ENCODE results near the gene AP2A2. TPM values are rescaled to one million over a fixed set of nuclear protein-coding genes. Genes with fewer than 3 reads are reported as not detected.

Gene AP2A2
- total RNA-seq, 1 donor from 2014 or later, result 91.4 TPM

GRCh38 chr11:1031121-1031899 is 105.6 kb downstream of the AP2A2 start:
- no peak for DNase-seq (ENCODE audit: low read depth)
- Histone ChIP-seq H3K4me3 (ENCODE audit: low read depth, low read length) (no peak overlapping the region), H3K27me3 (ENCODE audit: control insufficient read depth, insufficient read depth, low read length) (peaks cover 14% of the 10 kb centered on the region), H3K36me3 (ENCODE audit: control insufficient read depth, insufficient read depth, low read length) (no peaks in the 10 kb centered on the region)
- TF ChIP-seq CTCF (IDR thresholded peaks at IDR 0.05; ENCODE audit: insufficient read depth, low read length, poor library complexity, severe bottlenecking), result no peak

- H3K27me3 ChIP-seq (ENCODE audit: control insufficient read depth, insufficient read depth, low read length), result peaks cover 23% of the 10 kb centered on the region
- no peak for DNase-seq (ENCODE audit: low read depth)
- H3K4me3 ChIP-seq (ENCODE audit: low read depth, low read length), result no peak overlapping the region
- TF ChIP-seq CTCF (IDR thresholded peaks at IDR 0.05; ENCODE audit: insufficient read depth, low read length, poor library complexity, severe bottlenecking), result no peak
- no peaks in the 10 kb centered on the region for H3K36me3 ChIP-seq (ENCODE audit: control insufficient read depth, insufficient read depth, low read length)
Observed at GRCh38 chr11:1032310-1032891, 106.7 kb downstream of the AP2A2 start.

- TF ChIP-seq CTCF (IDR thresholded peaks at IDR 0.05; ENCODE audit: insufficient read depth, low read length, poor library complexity, severe bottlenecking), result no peak
- no peak for DNase-seq (ENCODE audit: low read depth)
- Histone ChIP-seq H3K4me3 (ENCODE audit: low read depth, low read length) (no peak overlapping the region), H3K36me3 (ENCODE audit: control insufficient read depth, insufficient read depth, low read length) (no peaks in the 10 kb centered on the region), H3K27me3 (ENCODE audit: control insufficient read depth, insufficient read depth, low read length) (peaks cover 23% of the 10 kb centered on the region)
Observed at GRCh38 chr11:1033016-1033798, 107.5 kb downstream of the AP2A2 start.

- peaks cover 23% of the 10 kb centered on the region for H3K27me3 ChIP-seq (ENCODE audit: control insufficient read depth, insufficient read depth, low read length)
- TF ChIP-seq CTCF (IDR thresholded peaks at IDR 0.05; ENCODE audit: insufficient read depth, low read length, poor library complexity, severe bottlenecking), result no peak
Observed at GRCh38 chr11:1034001-1034400, 108.3 kb downstream of the AP2A2 start.

GRCh38 chr11:1034456-1035295 is 109.0 kb downstream of the AP2A2 start:
- H3K36me3 ChIP-seq (ENCODE audit: control insufficient read depth, insufficient read depth, low read length), result no peaks in the 10 kb centered on the region
- H3K27me3 ChIP-seq (ENCODE audit: control insufficient read depth, insufficient read depth, low read length), result peaks cover 23% of the 10 kb centered on the region
- no peak for DNase-seq (ENCODE audit: low read depth)
- no peak overlapping the region for H3K4me3 ChIP-seq (ENCODE audit: low read depth, low read length)
- TF ChIP-seq CTCF (IDR thresholded peaks at IDR 0.05; ENCODE audit: insufficient read depth, low read length, poor library complexity, severe bottlenecking), result no peak

More at GRCh38 chr11:1034001-1034400, 108.3 kb downstream of the AP2A2 start:
- H3K4me3 ChIP-seq (ENCODE audit: low read depth, low read length), result no peak overlapping the region
- no peak for DNase-seq (ENCODE audit: low read depth)
- no peaks in the 10 kb centered on the region for H3K36me3 ChIP-seq (ENCODE audit: control insufficient read depth, insufficient read depth, low read length)
